ENCODE data around the gene ISL1. TPM values are rescaled to one million over a fixed set of nuclear protein-coding genes. Genes with fewer than 3 reads are reported as not detected.
A peak's percentile ranks its signal among the peaks of the same experiment; 100 is the strongest.

Gene ISL1
- total RNA-seq, 2 donors from 2014 or later, result 1.6 to 2.9 TPM

- intact Hi-C loops (cut with DNase I), result no loop called here
- 7 to 10% methylated on average over 5 of the region's 5 CpGs for WGBS, 2 donors
- no peak for TF ChIP-seq CTCF (IDR thresholded peaks at IDR 0.05)
- TF ChIP-seq POLR2A (IDR thresholded peaks at IDR 0.05), result no peak
- ATAC-seq (no peak), DNase-seq (no peak)
- peaks cover 5 to 51% of the 10 kb centered on the region in 2 donors for H3K27me3 ChIP-seq
- no peak overlapping the region for H3K4me3 ChIP-seq
- H3K27ac ChIP-seq, result no peak overlapping the region
- no peaks in the 10 kb centered on the region for H3K9me3 ChIP-seq
- H3K4me1 ChIP-seq, result peaks cover 33% of the 10 kb centered on the region
- no peaks in the 10 kb centered on the region for H3K36me3 ChIP-seq (replicated peaks in 1 of 2; ENCODE audit: insufficient read depth in 1 of 2, low read depth in 2 of 2)
Observed at GRCh38 chr5:51385216-51385615, 2.0 kb downstream of the ISL1 start.

GRCh38 chr5:51386916-51387883 lies 4.0 kb downstream of the ISL1 start:
- peak overlapping the region in 2 of 4 donors; percentile 13 to 30 for H3K27ac ChIP-seq
- H3K27me3 ChIP-seq, result peaks cover 0 to 37% of the 10 kb centered on the region in 2 donors
- intact Hi-C loops (cut with DNase I), result no loop called here
- DNase-seq, result no peak
- no peaks in the 10 kb centered on the region for H3K36me3 ChIP-seq (replicated peaks in 1 of 2; ENCODE audit: insufficient read depth in 1 of 2, low read depth in 2 of 2)
- no peak overlapping the region for H3K4me3 ChIP-seq
- no peak for ATAC-seq
- H3K9me3 ChIP-seq, result no peaks in the 10 kb centered on the region
- no peak for TF ChIP-seq POLR2A (IDR thresholded peaks at IDR 0.05)
- no peak for TF ChIP-seq CTCF (IDR thresholded peaks at IDR 0.05)
- WGBS, 2 donors, result 0 to 1% methylated on average over 23 to 38 of the region's 38 CpGs
- H3K4me1 ChIP-seq, result peaks cover 34% of the 10 kb centered on the region

- TF ChIP-seq POLR2A (IDR thresholded peaks at IDR 0.05) (no peak), CTCF (IDR thresholded peaks at IDR 0.05) (no peak)
- intact Hi-C loops (cut with DNase I), result no loop called here
- no peak for ATAC-seq
- Histone ChIP-seq H3K36me3 (replicated peaks in 1 of 2; ENCODE audit: insufficient read depth in 1 of 2, low read depth in 2 of 2) (no peaks in the 10 kb centered on the region), H3K4me3 (no peak overlapping the region), H3K9me3 (no peaks in the 10 kb centered on the region), H3K27me3 (peaks cover 0 to 32% of the 10 kb centered on the region in 2 donors), H3K4me1 (peaks cover 27% of the 10 kb centered on the region), H3K27ac (no peak overlapping the region)
- 4 to 7% methylated on average over 10 of the region's 10 CpGs for WGBS, 2 donors
- DNase-seq, result no peak
Observed at GRCh38 chr5:51387884-51388275, 4.6 kb downstream of the ISL1 start.

- no peaks in the 10 kb centered on the region for H3K9me3 ChIP-seq
- ATAC-seq (no peak), DNase-seq (no peak)
- intact Hi-C loops (cut with DNase I), result no loop called here
- TF ChIP-seq POLR2A (IDR thresholded peaks at IDR 0.05), result no peak
- no peak for TF ChIP-seq CTCF (IDR thresholded peaks at IDR 0.05)
- WGBS, 2 donors, result 2 to 7% methylated on average over 11 to 12 of the region's 12 CpGs
- H3K27me3 ChIP-seq, result peaks cover 0 to 27% of the 10 kb centered on the region in 2 donors
- H3K36me3 ChIP-seq (replicated peaks in 1 of 2; ENCODE audit: insufficient read depth in 1 of 2, low read depth in 2 of 2), result no peaks in the 10 kb centered on the region
- H3K27ac ChIP-seq, result no peak overlapping the region
- peaks cover 19% of the 10 kb centered on the region for H3K4me1 ChIP-seq
- H3K4me3 ChIP-seq, result no peak overlapping the region
Observed at GRCh38 chr5:51388488-51389287, 5.4 kb downstream of the ISL1 start.

Data from body of pancreas (tissue), 4 donors.